Measurements from ENCODE around the gene KRT14.
"Not testable (repeated sequence)": the region's sequence is repeated elsewhere in the genome, so short reads cannot be mapped to it uniquely, and the experiment has no call there.

KRT14 gene

DNA sequence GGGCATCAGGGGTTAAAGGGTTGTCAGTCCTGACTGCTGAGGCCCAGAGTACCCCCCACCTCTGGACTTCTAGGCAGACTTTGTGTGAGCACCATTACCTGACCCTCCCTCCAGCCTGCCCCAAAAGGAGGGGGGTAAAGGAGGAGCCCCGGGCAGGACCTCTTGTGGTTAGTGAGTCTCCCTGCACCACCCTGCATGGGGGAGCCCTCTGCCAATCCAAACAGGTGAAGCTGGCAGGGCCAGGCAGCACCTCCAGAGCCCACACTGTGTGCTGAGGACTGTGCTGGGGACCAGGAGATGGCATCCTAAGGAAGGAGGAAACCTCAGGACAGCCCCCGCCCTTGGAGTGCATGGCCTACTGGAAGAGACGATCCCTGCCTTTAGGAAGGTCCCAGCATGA lies 2.6 kb upstream of the KRT14 start:
- no peak overlapping the region for H3K4me3 ChIP-seq (replicated peaks; ENCODE audit: low read depth, low read length)
- DNase-seq (ENCODE audit: extremely low read depth, low read depth), result no peak
- TF ChIP-seq, protein P1, sequence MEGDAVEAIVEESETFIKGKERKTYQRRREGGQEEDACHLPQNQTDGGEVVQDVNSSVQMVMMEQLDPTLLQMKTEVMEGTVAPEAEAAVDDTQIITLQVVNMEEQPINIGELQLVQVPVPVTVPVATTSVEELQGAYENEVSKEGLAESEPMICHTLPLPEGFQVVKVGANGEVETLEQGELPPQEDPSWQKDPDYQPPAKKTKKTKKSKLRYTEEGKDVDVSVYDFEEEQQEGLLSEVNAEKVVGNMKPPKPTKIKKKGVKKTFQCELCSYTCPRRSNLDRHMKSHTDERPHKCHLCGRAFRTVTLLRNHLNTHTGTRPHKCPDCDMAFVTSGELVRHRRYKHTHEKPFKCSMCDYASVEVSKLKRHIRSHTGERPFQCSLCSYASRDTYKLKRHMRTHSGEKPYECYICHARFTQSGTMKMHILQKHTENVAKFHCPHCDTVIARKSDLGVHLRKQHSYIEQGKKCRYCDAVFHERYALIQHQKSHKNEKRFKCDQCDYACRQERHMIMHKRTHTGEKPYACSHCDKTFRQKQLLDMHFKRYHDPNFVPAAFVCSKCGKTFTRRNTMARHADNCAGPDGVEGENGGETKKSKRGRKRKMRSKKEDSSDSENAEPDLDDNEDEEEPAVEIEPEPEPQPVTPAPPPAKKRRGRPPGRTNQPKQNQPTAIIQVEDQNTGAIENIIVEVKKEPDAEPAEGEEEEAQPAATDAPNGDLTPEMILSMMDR (IDR thresholded peaks at IDR 0.05; ENCODE audit: low read depth, low read length, missing control alignments), result no peak

GRCh38 chr17:41588126-41588810 lies 1.6 kb upstream of the KRT14 start:
- TF ChIP-seq, protein P1 (IDR thresholded peaks at IDR 0.05; ENCODE audit: low read depth, low read length, missing control alignments), result no peak
- DNase-seq (ENCODE audit: extremely low read depth, low read depth), result no peak
- H3K4me3 ChIP-seq (replicated peaks; ENCODE audit: low read depth, low read length), result no peak overlapping the region

GRCh38 chr17:41585301-41586056 lies 1.2 kb downstream of the KRT14 start:
- DNase-seq (ENCODE audit: extremely low read depth, low read depth), result no peak
- H3K4me3 ChIP-seq (replicated peaks; ENCODE audit: low read depth, low read length), result no peak overlapping the region
- TF ChIP-seq, protein P1 (IDR thresholded peaks at IDR 0.05; ENCODE audit: low read depth, low read length, missing control alignments), result no peak

GRCh38 chr17:41584331-41584927 lies 2.3 kb downstream of the KRT14 start:
- H3K4me3 ChIP-seq (replicated peaks; ENCODE audit: low read depth, low read length); DNase-seq (ENCODE audit: extremely low read depth, low read depth): not testable (repeated sequence)

DNA sequence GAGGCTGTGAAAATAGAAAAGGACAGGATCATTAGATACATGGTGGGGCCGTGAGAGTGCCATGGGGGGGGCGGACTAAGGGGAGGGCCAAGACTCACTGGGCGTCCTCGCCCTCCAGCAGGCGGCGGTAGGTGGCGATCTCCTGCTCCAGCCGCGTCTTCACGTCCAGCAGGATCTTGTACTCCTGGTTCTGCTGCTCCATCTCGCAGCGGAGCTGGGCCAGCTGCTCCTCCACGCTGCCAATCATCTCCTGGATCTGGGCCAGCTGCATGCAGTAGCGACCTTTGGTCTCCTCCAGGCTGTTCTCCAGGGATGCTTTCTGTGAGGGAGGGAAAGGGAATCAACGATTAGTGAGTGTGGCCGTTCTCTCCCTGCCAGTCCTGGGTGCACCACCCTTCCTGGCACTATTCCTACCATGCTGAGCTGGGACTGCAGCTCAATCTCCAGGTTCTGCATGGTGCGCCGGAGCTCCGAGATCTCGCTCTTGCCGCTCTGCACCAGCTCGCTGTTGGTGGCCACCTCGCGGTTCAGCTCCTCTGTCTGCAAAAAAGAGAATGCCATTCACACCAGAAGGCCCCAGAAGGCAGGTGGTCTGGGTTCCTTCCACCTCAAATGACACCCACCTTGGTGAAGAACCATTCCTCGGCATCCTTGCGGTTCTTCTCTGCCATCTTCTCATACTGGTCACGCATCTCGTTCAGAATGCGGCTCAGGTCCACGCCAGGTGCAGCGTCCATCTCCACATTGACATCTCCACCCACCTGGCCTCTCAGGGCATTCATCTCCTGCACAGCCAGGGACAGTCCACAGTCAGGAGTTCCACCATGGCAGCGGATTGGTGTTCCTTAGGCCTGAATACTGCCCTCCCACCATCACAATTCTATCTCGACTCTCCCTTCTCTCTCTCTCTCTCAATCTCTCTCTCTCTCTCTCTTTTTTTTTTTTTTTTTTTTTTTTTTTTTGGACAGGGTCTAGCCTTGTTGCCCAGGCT lies 3.3 kb downstream of the KRT14 start:
- TF ChIP-seq, protein P1 (IDR thresholded peaks at IDR 0.05; ENCODE audit: low read depth, low read length, missing control alignments), result no peak
- no peak overlapping the region for H3K4me3 ChIP-seq (replicated peaks; ENCODE audit: low read depth, low read length)
- DNase-seq (ENCODE audit: extremely low read depth, low read depth), result no peak

DNA sequence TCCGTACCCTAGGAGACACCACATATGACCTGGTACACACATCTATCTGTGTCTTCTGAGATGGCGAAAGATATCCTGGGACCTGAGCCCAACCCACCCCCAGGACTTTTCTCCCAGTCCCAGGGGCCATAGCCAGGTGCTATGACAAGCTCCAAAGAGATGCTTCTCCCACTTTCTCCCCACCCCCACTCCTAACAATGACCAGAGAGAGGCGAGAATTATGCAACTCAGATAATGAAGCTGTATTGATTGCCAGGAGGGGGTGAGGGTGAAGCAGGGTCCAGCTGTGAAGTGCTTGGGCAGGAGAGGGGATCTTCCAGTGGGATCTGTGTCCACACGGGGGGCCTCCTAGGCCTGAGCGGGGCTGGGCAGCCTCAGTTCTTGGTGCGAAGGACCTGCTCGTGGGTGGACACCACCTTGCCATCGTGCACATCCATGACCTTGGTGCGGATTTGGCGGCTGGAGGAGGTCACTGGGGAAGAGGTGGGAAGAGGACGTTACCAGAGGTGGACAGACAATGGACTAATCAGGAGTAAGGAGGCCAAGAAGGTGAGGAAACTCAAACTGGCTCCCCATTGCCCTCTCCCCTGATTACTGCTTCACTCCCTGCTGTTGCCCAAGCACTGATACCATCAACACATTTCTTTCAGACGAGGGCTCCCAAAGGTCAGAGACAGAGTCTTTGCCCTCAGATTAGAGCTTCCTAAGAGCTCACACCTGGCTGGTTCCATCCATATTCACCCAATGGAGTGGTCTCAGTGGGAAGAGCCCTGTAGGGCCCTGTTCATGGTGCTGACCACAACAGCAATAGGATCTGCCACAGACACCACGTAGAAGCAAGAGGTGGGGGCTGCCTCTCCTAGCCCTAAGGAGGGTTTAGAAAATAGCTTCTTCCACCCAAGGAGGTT lies 4.4 kb downstream of the KRT14 start:
- not testable (repeated sequence) for DNase-seq (ENCODE audit: extremely low read depth, low read depth); H3K4me3 ChIP-seq (replicated peaks; ENCODE audit: low read depth, low read length)
